ENCODE results near the gene LRP2BP.
A peak's percentile ranks its signal among the peaks of the same experiment; 100 is the strongest.

LRP2BP gene

DNA sequence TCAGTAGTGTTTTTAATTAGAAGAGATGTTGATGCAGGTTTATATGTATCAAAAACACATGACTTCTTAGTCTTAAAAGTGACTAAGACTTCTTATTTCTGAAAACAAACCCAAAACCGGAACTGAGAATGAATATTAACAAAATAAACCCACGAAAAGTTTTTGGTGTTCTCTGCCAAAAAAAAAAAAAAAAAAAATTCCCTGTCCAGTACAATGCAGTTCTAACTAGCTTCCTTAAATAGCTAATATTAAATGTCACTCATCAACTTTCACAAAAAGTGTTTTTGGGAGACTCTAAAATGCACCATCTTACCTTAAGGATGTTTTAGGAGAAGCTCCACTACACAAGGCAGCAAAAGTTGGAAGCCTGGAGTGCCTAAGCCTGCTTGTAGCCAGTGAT lies 2.9 kb upstream of the LRP2BP start:
- ChIA-PET POLR2A (interaction anchor here (0.7 kb wide), 1 partner anchor 179 kb away, joined by 5 read pairs; no protein-coding TSS in a partner anchor), CTCF (interaction anchor here (1.0 to 1.6 kb wide), 4 partner anchors 27 to 199 kb away, joined by 3 to 8 read pairs (median 4); partner anchors contain the start of gene UFSP2)
- DNase-seq (ENCODE audit: extremely low spot score) = no peak
- TF ChIP-seq, protein P1, sequence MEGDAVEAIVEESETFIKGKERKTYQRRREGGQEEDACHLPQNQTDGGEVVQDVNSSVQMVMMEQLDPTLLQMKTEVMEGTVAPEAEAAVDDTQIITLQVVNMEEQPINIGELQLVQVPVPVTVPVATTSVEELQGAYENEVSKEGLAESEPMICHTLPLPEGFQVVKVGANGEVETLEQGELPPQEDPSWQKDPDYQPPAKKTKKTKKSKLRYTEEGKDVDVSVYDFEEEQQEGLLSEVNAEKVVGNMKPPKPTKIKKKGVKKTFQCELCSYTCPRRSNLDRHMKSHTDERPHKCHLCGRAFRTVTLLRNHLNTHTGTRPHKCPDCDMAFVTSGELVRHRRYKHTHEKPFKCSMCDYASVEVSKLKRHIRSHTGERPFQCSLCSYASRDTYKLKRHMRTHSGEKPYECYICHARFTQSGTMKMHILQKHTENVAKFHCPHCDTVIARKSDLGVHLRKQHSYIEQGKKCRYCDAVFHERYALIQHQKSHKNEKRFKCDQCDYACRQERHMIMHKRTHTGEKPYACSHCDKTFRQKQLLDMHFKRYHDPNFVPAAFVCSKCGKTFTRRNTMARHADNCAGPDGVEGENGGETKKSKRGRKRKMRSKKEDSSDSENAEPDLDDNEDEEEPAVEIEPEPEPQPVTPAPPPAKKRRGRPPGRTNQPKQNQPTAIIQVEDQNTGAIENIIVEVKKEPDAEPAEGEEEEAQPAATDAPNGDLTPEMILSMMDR (IDR thresholded peaks at IDR 0.05; ENCODE audit: control extremely low read depth, extremely low read depth, low read depth, missing control alignments) = no peak

- POLR2A ChIA-PET = interaction anchor here (0.9 to 2.1 kb wide), 5 partner anchors 9 to 188 kb away, joined by 3 to 16 read pairs (median 7); partner anchors contain the start of genes SNX25 and UFSP2
- CTCF ChIA-PET = interaction anchor here (0.7 to 2.2 kb wide), 5 partner anchors 16 to 201 kb away, joined by 3 to 7 read pairs (median 3); partner anchors contain the start of gene UFSP2
- no peak for DNase-seq (ENCODE audit: extremely low spot score)
- TF ChIP-seq, protein P1 (IDR thresholded peaks at IDR 0.05; ENCODE audit: control extremely low read depth, extremely low read depth, low read depth, missing control alignments) = no peak
These were observed 1.1 kb upstream of the LRP2BP start, which contains the start of gene ANKRD37 for GRCh38 chr4:185396724-185397385. ANKRD37 (plus strand) TSS chr4:185396841; CDS start chr4:185396924, 83 bp downstream.

GRCh38 chr4:185395956-185396723 lies 416 bp upstream of the LRP2BP start:
- CTCF ChIA-PET = interaction anchor here (0.8 to 2.2 kb wide), 4 partner anchors 16 to 642 kb away, joined by 3 to 7 read pairs (median 3); no protein-coding TSS in a partner anchor
- POLR2A ChIA-PET = interaction anchor here (0.7 to 2.1 kb wide), 6 partner anchors 9 to 187 kb away, joined by 3 to 16 read pairs (median 5); partner anchors contain the start of genes SNX25 and UFSP2
- TF ChIP-seq, protein P1 (IDR thresholded peaks at IDR 0.05; ENCODE audit: control extremely low read depth, extremely low read depth, low read depth, missing control alignments) = no peak

DNA sequence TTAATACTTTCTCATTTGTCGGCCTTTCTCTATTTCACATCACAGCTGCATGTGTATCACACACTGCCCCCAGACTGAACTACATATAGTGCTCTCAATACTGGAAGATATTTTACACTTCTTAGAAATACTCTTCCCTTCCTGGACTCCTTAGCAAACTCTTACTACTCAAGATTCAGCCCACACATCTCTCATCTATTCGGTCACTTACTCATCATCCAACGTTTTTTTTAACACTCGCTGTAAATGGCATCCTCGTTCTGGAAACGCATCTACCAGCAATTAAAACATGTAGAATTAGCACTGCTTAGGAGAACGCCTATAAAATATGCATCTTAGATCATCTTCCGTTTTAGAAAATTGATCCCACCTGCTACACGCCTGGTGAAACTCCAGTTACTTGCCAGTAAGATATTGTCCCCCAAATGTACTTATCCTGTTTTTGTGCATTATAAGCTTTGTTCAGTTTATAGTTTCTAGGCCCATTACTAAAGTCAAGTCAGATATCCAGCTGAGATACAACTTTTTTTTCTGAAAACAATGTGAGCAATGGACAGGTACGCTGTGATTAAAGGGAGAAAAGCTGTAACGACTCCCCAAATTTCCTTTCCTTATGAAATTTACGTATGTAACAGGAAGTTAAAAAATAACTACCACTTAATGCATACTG lies 1.0 kb downstream of the LRP2BP start:
- no peak for DNase-seq (ENCODE audit: extremely low spot score)
- POLR2A ChIA-PET = no interaction called here
- TF ChIP-seq, protein P1 (IDR thresholded peaks at IDR 0.05; ENCODE audit: control extremely low read depth, extremely low read depth, low read depth, missing control alignments) = no peak
- CTCF ChIA-PET = interaction anchor here (1.0 to 2.2 kb wide), 4 partner anchors 10 to 643 kb away, joined by 3 to 7 read pairs (median 4); no protein-coding TSS in a partner anchor

More at GRCh38 chr4:185395956-185396723, 416 bp upstream of the LRP2BP start:
- DNase-seq (ENCODE audit: extremely low spot score) = peak; percentile 99

GRCh38 chr4:185392156-185392555 lies 3.6 kb downstream of the LRP2BP start:
- no peak for DNase-seq (ENCODE audit: extremely low spot score)
- TF ChIP-seq, protein P1 (IDR thresholded peaks at IDR 0.05; ENCODE audit: control extremely low read depth, extremely low read depth, low read depth, missing control alignments) = no peak
- CTCF ChIA-PET = interaction anchor here (1.1 kb wide), 1 partner anchor 12 kb away, joined by 4 read pairs; no protein-coding TSS in a partner anchor
- POLR2A ChIA-PET = no interaction called here

Measured in GM10248 (cell line).